GM18951 (cell line): Measurements from ENCODE around the gene RTL1.

Experiments
- POLR2A ChIP-seq: IDR thresholded peaks from 4 replicates; pipeline ENCODE4 v1.6.1; 2011; ENCODE audit warnings: mild to moderate bottlenecking; ENCODE audit not compliant: insufficient read length, insufficient read depth; ENCODE audit errors: extremely low read depth
- in situ Hi-C: fragments of 300-500 bp; cut with MboI; formaldehyde crosslinking; loops from one replicate; pipeline ENCODE4 v1.12.0; 2022; ENCODE audit warnings: low sequenced_read_pairs, mixed read lengths, inconsistent platforms; ENCODE audit not compliant: unreplicated experiment

The RTL1 gene

GRCh38 chr14:100903134-100903468, 421 bp downstream of the RTL1 start:
- in situ Hi-C loops, result no loop called here
- no peak for TF ChIP-seq POLR2A

- no peak for TF ChIP-seq POLR2A
- in situ Hi-C loops, result no loop called here
Measured at GRCh38 chr14:100902295-100903133, 1.0 kb downstream of the RTL1 start.

- no peak for TF ChIP-seq POLR2A
- in situ Hi-C loops, result no loop called here
Measured at GRCh38 chr14:100901391-100902183, 1.9 kb downstream of the RTL1 start.

- TF ChIP-seq POLR2A, result no peak
- in situ Hi-C loops, result no loop called here
Measured at GRCh38 chr14:100900837-100901390, 2.6 kb downstream of the RTL1 start.

GRCh38 chr14:100899884-100900771, 3.4 kb downstream of the RTL1 start:
- TF ChIP-seq POLR2A, result no peak
- in situ Hi-C loops, result no loop called here

- in situ Hi-C loops, result no loop called here
- TF ChIP-seq POLR2A, result no peak
Measured at GRCh38 chr14:100898935-100899883, 4.3 kb downstream of the RTL1 start.

- in situ Hi-C loops, result no loop called here
- TF ChIP-seq POLR2A, result no peak
Measured at GRCh38 chr14:100898465-100898864, 5.1 kb downstream of the RTL1 start.

GRCh38 chr14:100896369-100897060, 7.0 kb downstream of the RTL1 start:
- TF ChIP-seq POLR2A, result no peak
- in situ Hi-C loops, result no loop called here

- in situ Hi-C loops, result no loop called here
Measured at GRCh38 chr14:100895411-100895810, 8.1 kb downstream of the RTL1 start.

GRCh38 chr14:100894416-100894815, 9.1 kb downstream of the RTL1 start:
- no peak for TF ChIP-seq POLR2A
- in situ Hi-C loops, result no loop called here

More at GRCh38 chr14:100895411-100895810, 8.1 kb downstream of the RTL1 start:
- no peak for TF ChIP-seq POLR2A

GRCh38 chr14:100893760-100894159, 9.8 kb downstream of the RTL1 start:
- in situ Hi-C loops, result no loop called here
- no peak for TF ChIP-seq POLR2A
